Natural killer cell treated with Interleukin-12 subunit alpha and Interleukin-12 subunit beta and Interleukin-15 and Interleukin-18, amount 100 ng/mL, for 72 hours (primary cell): ENCODE results near the gene ATIC. TPM values are rescaled to one million over a fixed set of nuclear protein-coding genes. Genes with fewer than 3 reads are reported as not detected.
A peak's percentile ranks its signal among the peaks of the same experiment; 100 is the strongest.
"Not testable (repeated sequence)": the region's sequence is repeated elsewhere in the genome, so short reads cannot be mapped to it uniquely, and the experiment has no call there.

Experiments
- ATAC-seq, 2 donors: fragments of 150-1000 bp; cut with Tn5 transposase in 1 of 2; sonication (Bioruptor Pico), chemical (Tn5 transposase) in 1 of 2; 2 replicates each; pipeline ENCODE4 v1.10.0; 2021
- DNase-seq: peaks from one replicate; pipeline ENCODE4 v3.0.0; 2022; ENCODE audit warnings: low spot score
- H3K27ac Mint-ChIP-seq, 2 donors: 1 replicate in 1 of 2; 2 replicates in 1 of 2; pipeline ENCODE4 v1.8.0; 2022; ENCODE audit warnings: mixed read lengths in 2 of 2, mild to moderate bottlenecking in 1 of 2, moderate library complexity in 1 of 2
- H3K27me3 Mint-ChIP-seq, 2 donors: 1 replicate in 1 of 2; 2 replicates in 1 of 2; pipeline ENCODE4 v1.8.0; 2022; ENCODE audit warnings: mixed read lengths in 2 of 2
- H3K36me3 Mint-ChIP-seq: one replicate; pipeline ENCODE4 v1.8.0; 2022; ENCODE audit warnings: mixed read lengths
- H3K4me1 Mint-ChIP-seq, 2 donors: 1 replicate in 1 of 2; 2 replicates in 1 of 2; pipeline ENCODE4 v1.8.0; 2022; ENCODE audit warnings: low read depth in 2 of 2, mixed read lengths in 2 of 2, mild to moderate bottlenecking in 1 of 2
- H3K4me3 Mint-ChIP-seq: one replicate; pipeline ENCODE4 v1.8.0; 2022; ENCODE audit warnings: mixed read lengths
- H3K9me3 Mint-ChIP-seq: 2 replicates; pipeline ENCODE4 v1.8.0; 2022; ENCODE audit warnings: mixed read lengths
- total RNA-seq, 2 donors: library from RNA; stranded (reverse); gene quantifications; one replicate each; pipeline ENCODE4 v1.2.3, GENCODE V29; 2022

Gene ATIC
- total RNA-seq, 2 donors from 2014 or later: 112 to 199 TPM

DNA sequence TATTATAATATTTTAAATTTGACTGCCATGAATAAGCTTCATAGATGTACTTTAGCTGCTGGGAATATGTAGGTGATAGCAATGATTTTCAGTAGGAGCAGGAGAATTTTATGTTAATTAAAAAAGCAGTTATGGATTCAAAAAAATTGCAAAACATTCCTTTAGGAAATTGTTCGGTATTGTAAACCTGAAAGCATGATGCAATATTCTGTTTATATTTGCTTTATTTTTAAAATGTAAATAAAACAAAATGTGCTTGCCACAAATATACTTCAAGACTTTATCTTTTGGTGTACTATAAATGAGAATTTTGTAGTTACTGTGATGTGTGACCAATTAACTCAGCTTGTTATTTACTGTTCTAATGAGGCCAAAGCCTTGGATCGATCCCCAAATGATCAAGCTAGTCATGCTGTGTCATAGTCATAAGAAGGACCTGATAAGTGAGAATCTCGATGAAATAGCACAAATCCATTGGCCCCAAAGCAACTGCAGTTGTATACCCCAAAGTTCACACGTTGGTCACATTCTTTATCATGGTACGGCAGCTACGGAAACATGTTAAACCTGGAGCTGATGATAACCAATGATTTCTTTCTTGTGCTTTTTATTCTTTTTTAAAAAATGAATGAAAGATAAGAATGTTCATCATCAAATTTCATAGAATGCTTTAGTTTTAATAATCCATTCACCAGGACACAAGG is 23.6 kb upstream of the ATIC start:
- Mint-ChIP-seq H3K27me3 (peaks cover 0 to 8% of the 10 kb centered on the region in 2 donors), H3K4me3 (no peak overlapping the region), H3K27ac (no peak overlapping the region), H3K4me1 (no peaks in the 10 kb centered on the region), H3K36me3 (no peaks in the 10 kb centered on the region), H3K9me3 (no peaks in the 10 kb centered on the region)
- DNase-seq (no peak), ATAC-seq (no peak)

DNA sequence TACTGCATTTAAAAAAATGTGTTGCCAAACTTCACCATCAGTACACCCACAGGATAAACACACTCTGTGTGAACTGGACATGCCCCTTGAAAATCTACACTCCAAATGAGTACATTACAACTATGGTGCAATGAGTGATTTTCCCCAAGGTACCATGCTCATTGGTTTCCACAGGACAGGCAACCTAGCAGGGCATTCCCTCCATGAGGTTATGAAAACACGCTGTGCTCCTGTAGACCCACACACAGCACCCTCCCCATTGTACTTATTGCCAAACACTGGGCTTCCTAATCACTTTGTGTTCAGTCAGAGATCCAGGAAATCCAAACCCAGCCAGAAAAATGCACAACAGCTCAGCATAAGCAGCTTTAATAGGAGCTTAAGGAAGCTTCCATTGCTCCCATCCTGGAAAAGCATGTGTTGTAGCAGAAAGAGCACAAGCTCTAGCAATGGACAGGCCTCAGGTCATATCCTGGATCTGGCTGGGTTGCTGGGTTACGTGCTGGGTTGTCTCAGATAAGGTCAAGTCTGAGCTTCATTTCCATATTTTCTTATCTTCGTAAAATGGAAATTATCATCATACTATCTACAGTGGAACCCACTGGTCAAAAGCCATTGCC is 20.8 kb upstream of the ATIC start:
- no peak overlapping the region for H3K4me3 Mint-ChIP-seq
- H3K36me3 Mint-ChIP-seq: no peaks in the 10 kb centered on the region
- DNase-seq (no peak), ATAC-seq (no peak)
- H3K4me1 Mint-ChIP-seq: no peaks in the 10 kb centered on the region
- H3K9me3 Mint-ChIP-seq: no peaks in the 10 kb centered on the region
- no peak overlapping the region for H3K27ac Mint-ChIP-seq
- H3K27me3 Mint-ChIP-seq: peaks cover 0 to 12% of the 10 kb centered on the region in 2 donors

DNA sequence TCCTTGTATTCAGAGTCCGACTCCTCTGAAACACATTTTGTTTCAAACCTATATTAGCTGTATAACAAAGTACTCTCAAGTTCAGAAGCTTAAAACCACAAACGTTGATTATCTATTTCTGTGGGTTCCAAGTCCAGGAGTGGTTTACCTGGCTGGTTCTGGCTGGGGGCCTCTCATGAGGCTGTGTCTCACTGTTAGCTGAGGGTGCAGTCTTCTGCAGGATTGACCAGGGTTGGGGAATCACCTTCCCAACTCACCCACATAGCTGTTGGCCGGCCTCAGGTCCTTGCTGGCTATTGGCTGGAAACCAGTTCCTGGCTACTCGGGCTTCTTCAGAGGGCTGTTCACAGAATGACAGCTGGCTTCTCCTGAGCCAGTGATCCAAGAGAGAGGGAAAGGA is 18.0 kb upstream of the ATIC start:
- Mint-ChIP-seq H3K27ac (no peak overlapping the region), H3K4me3 (no peak overlapping the region), H3K36me3 (no peaks in the 10 kb centered on the region), H3K4me1 (no peaks in the 10 kb centered on the region), H3K9me3 (no peaks in the 10 kb centered on the region), H3K27me3 (peaks cover 0 to 9% of the 10 kb centered on the region in 2 donors)
- DNase-seq: no peak
- no peak for ATAC-seq

DNA sequence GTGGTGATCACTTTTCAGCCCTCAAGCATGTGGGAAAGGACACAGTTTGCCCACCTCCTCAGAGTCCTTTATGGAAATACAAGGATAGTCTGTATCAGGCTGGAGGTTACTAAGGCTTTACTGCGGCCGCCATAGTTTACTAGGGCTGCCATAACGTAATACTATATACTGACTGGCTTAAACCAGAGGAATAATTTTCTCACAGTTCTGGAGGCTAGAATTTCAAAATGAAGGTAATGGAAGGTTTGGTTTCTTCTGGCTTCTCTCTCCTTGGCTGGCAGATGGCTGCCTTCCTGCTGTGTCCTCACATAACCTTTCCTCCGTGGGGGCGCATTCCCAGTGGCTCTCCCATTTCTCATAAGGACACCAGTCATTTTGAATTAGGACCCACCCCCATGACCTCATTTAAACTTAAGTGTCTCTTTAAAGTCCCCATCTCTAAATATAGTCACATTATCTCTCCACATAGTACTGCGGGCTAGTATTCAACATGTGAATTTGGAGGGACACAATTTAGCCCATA is 12.5 kb upstream of the ATIC start:
- Mint-ChIP-seq H3K4me3 (no peak overlapping the region), H3K27ac (no peak overlapping the region), H3K27me3 (peaks cover 0 to 6% of the 10 kb centered on the region in 2 donors), H3K36me3 (peaks cover 11% of the 10 kb centered on the region), H3K9me3 (peaks cover 3% of the 10 kb centered on the region), H3K4me1 (no peaks in the 10 kb centered on the region)
- DNase-seq (no peak), ATAC-seq (no peak)

DNA sequence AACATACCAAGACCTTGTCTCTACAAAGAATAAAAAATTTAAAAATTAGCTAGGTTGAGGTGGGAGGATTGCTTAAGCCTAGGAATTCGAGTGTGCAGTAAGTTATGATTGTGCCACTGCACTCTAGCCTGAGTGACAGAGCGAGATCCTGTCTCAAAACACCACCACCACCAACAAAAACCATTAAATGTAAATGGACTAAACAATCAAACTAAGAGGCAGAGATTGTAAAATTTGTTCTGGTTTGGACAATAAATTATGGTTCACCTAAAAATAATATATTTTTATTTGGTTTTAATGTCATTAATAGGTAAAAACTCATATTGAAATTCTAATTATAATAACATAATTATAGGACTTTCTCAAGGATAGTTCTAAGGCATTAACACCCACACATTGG is 9.9 kb upstream of the ATIC start:
- peaks cover 3% of the 10 kb centered on the region for H3K9me3 Mint-ChIP-seq
- peaks cover 0 to 11% of the 10 kb centered on the region in 2 donors for H3K27me3 Mint-ChIP-seq
- no peaks in the 10 kb centered on the region for H3K4me1 Mint-ChIP-seq
- peaks cover 11% of the 10 kb centered on the region for H3K36me3 Mint-ChIP-seq
- ATAC-seq (no peak), DNase-seq (no peak)
- H3K27ac Mint-ChIP-seq: no peak overlapping the region
- H3K4me3 Mint-ChIP-seq: no peak overlapping the region

DNA sequence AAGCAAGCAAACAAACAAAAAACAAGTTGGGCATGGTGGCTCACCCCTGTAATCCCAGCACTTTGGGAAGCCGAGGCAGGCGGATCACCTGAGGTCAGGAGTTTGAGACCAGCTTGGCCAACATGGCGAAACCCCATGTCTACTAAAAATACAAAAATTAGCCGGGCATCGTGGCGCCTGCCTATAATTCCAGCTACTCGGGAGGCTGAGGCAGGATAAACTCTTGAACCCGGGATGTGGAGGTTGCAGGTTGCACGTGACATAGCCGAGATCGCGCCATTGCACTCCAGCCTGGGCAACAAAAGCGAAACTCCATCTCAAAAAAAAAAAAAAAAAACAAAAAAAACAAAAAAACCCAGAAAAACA is 617 bp upstream of the ATIC start:
- Mint-ChIP-seq H3K4me3 (peak overlapping the region; percentile 88), H3K4me1 (peaks cover 14 to 21% of the 10 kb centered on the region in 2 donors), H3K27ac (peak overlapping the region; percentile 67 to 75)
- not testable (repeated sequence) for ATAC-seq, H3K9me3 Mint-ChIP-seq, H3K36me3 Mint-ChIP-seq, H3K27me3 Mint-ChIP-seq, DNase-seq

DNA sequence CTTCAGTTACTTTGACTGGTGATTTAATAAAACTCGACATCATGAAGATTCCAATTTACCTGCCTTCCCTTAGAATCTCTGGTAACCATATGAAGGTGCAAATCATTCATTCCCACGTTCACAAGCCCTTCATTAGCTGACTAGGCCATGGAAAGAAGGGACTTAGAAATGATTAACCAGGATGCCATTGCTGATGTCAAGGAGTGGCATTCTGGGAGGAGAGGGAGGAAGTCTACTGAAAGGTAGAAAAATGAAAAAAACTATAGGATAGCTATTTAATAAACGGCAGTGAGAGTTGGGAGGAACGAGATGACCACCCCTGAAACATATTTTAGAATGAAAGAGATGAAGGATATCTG is 1.4 kb downstream of the ATIC start:
- Mint-ChIP-seq H3K27ac (peak overlapping the region; percentile 67 to 81), H3K4me3 (peak overlapping the region; percentile 88), H3K36me3 (peaks cover 9% of the 10 kb centered on the region), H3K4me1 (peaks cover 14 to 22% of the 10 kb centered on the region in 2 donors), H3K27me3 (no peaks in the 10 kb centered on the region), H3K9me3 (no peaks in the 10 kb centered on the region)
- ATAC-seq: no peak
- no peak for DNase-seq

DNA sequence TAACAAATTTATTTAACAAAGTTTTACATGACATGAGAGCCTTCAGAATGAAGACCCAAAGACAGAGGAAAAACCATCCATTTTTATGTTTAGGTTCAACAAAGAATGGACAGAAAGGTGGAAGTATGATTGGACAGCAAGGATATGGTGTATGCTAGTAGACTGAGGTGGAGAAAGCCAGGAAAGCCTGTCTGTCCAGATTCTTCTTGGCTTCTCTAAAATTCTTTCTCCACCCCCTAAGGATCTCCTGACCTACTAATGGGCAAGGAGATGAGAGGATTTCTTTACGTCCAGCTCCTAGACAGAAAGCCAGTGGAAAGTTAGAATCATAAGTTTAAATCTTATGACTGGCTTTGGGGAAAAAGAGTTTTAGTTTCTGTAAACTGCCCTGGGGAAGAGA is 3.0 kb downstream of the ATIC start:
- H3K4me3 Mint-ChIP-seq: no peak overlapping the region
- H3K9me3 Mint-ChIP-seq: no peaks in the 10 kb centered on the region
- DNase-seq: no peak
- no peak for ATAC-seq
- peaks cover 12% of the 10 kb centered on the region for H3K36me3 Mint-ChIP-seq
- peaks cover 14 to 22% of the 10 kb centered on the region in 2 donors for H3K4me1 Mint-ChIP-seq
- H3K27ac Mint-ChIP-seq: no peak overlapping the region
- H3K27me3 Mint-ChIP-seq: no peaks in the 10 kb centered on the region

DNA sequence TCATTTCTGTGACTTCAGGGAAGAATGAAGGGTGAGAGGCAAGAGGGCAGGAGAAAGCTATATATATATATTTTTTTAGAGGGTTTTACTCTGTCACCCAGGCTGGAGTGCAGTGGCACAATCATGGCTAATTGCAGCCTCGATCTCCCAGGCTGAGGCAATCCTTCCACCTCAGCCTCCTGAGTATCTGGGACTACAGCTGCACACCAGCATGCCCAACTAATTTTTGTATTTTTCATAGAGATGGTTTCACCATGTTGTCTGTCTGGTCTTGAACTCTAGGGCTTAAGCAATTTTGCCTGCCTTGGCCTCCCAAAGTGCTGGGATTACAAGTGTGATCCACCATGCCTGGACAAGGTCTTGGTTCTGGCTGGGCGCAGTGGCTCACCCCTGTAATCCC is 3.4 kb downstream of the ATIC start:
- Mint-ChIP-seq H3K27ac (no peak overlapping the region), H3K36me3 (peaks cover 16% of the 10 kb centered on the region), H3K9me3 (no peaks in the 10 kb centered on the region), H3K27me3 (no peaks in the 10 kb centered on the region), H3K4me1 (peaks cover 16 to 25% of the 10 kb centered on the region in 2 donors), H3K4me3 (no peak overlapping the region)
- DNase-seq (no peak), ATAC-seq (no peak)

DNA sequence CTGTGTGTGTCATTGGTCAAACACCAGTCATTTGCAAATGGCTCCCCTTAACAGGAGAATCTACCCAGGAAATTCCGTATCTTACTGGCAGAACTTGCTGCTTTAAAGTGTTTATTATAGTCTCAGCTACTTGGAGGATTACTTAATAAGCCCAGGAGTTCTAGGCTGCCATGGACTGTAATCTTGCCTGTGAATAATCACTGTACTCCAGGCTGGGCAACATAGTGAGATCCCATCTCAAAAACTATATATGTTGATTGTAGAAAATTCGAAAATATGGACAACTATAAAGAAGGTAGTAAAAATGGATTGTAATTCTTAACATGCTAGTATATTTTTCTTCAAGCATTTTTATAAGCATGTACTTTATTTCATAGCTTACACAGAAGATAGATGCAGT is 4.5 kb downstream of the ATIC start:
- Mint-ChIP-seq H3K4me3 (no peak overlapping the region), H3K36me3 (peaks cover 22% of the 10 kb centered on the region), H3K27ac (peak overlapping the region in 1 of 2 donors; percentile 33), H3K4me1 (peaks cover 23 to 32% of the 10 kb centered on the region in 2 donors), H3K9me3 (no peaks in the 10 kb centered on the region), H3K27me3 (no peaks in the 10 kb centered on the region)
- ATAC-seq: no peak
- DNase-seq: no peak

DNA sequence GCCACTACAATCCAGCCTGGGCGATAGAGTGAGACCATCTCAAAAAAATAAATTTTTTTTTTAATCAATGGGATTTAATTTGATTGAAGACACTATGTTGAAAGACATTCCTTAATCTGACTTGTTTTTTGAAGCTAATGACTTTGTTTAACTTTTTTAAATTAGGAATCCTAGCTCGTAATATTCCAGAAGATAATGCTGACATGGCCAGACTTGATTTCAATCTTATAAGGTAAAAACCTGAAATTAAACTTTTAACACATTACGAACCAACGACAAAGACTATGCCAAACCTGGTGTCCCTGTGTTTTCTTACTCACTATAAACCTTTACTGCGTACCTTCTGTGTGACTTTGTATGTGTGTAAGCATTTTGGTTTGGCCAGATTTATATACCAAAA is 7.6 kb downstream of the ATIC start:
- Mint-ChIP-seq H3K4me3 (no peak overlapping the region), H3K9me3 (no peaks in the 10 kb centered on the region)
- DNase-seq: no peak

DNA sequence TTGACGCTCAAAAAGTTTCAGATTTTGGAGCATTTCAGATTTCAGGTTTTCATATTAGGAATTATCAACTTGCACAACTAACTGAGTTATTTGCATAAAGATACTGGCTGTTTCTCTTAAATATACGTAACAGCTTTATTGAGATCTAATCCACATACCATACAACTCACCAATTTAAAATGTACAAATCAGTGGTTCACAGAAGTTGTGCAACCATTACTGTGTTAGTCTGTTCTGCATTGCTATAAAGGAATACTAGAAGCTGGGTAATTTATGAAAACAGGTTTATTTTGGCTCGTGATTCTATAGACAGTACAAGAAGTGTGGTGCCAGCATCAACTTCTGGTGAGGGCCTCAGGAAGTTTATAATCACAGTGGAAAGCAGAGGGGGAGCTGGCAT is 8.2 kb downstream of the ATIC start:
- DNase-seq (no peak), ATAC-seq (no peak)
- no peaks in the 10 kb centered on the region for H3K9me3 Mint-ChIP-seq
- no peak overlapping the region for H3K27ac Mint-ChIP-seq
- no peak overlapping the region for H3K4me3 Mint-ChIP-seq
- H3K4me1 Mint-ChIP-seq: peaks cover 19 to 29% of the 10 kb centered on the region in 2 donors
- peaks cover 29% of the 10 kb centered on the region for H3K36me3 Mint-ChIP-seq
- no peaks in the 10 kb centered on the region for H3K27me3 Mint-ChIP-seq

More for the DNA sequence above, 7.6 kb downstream of the ATIC start:
- peaks cover 33% of the 10 kb centered on the region for H3K36me3 Mint-ChIP-seq
- H3K27me3 Mint-ChIP-seq: no peaks in the 10 kb centered on the region
- ATAC-seq: no peak
- H3K27ac Mint-ChIP-seq: no peak overlapping the region
- H3K4me1 Mint-ChIP-seq: peaks cover 19 to 32% of the 10 kb centered on the region in 2 donors

DNA sequence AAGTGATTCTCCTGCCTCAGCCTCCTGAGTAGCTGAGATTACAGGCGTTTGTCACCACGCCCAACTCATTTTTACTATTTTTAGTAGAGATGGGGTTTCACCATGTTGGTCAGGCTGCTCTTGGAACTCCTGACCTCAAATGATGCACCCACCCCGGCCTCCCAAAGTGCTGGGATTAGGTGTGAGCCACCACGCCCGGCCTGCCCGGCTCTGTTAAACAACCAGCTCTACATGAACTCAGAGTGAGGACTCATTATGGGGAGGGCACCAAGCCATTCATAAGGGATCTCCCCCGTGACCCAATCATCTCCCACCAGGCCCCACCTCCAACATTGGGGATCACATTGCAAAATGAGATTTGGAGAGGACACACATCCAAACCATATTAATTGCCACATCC is 8.8 kb downstream of the ATIC start:
- DNase-seq (no peak), ATAC-seq (no peak)
- peaks cover 29% of the 10 kb centered on the region for H3K36me3 Mint-ChIP-seq
- H3K4me3 Mint-ChIP-seq: no peak overlapping the region
- peaks cover 19 to 29% of the 10 kb centered on the region in 2 donors for H3K4me1 Mint-ChIP-seq
- H3K27ac Mint-ChIP-seq: no peak overlapping the region
- H3K9me3 Mint-ChIP-seq: no peaks in the 10 kb centered on the region
- no peaks in the 10 kb centered on the region for H3K27me3 Mint-ChIP-seq

DNA sequence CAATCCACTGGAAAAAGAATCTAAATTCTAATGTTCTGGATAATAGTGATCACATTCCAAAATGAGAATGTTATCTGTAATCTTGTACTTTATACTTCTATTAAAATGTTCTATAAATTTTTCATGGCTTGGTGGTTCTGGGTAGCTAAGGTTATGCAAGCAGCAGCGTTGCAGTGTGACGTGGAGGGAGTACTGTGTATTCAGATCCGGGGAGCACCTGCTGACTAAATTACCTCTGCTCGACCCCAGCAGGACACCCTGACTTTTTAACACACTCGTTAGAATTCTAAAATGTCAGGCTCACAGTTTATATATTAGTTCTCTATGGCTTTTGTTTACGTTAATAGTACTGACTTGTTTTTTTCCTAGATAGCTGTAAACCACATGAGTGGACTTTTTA is 13.0 kb downstream of the ATIC start:
- no peak overlapping the region for H3K27ac Mint-ChIP-seq
- no peaks in the 10 kb centered on the region for H3K9me3 Mint-ChIP-seq
- no peak overlapping the region for H3K4me3 Mint-ChIP-seq
- H3K36me3 Mint-ChIP-seq: peaks cover 33% of the 10 kb centered on the region
- peaks cover 24 to 25% of the 10 kb centered on the region in 2 donors for H3K4me1 Mint-ChIP-seq
- no peak for DNase-seq
- ATAC-seq: no peak
- no peaks in the 10 kb centered on the region for H3K27me3 Mint-ChIP-seq
